C4-2B (cell line): Measurements from ENCODE around the gene KAT6B.

Source experiments
- ZFX ChIP-seq: fragments of 450-650 bp; IDR thresholded peaks from 2 replicates; pipeline ENCODE4 v1.6.1; 2017
- TF ChIP-seq, protein P1 (sequence below): fragments of 450-650 bp; conservative IDR thresholded peaks from 2 replicates; pipeline ENCODE4 v1.5.1; 2017; ENCODE audit warnings: mild to moderate bottlenecking

DNA sequence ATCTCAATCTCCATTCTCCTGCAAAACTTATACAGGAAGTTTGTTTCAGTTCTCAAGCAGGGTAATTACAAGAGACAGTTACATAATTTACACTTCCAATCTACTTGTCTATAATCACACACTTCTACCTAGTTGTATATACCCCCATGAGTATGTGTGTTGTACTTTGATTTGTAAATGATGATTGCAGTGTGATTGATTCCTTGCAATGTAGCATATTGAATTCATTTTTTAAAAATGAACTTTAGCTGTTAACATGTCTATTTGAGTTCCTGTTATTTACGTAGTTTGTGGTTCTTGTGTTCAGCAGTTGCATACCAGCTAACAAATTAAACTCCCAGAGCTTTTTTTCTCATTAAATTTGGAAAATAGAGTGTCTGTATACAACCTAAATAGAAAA is 182.6 kb downstream of the KAT6B start:
- TF ChIP-seq, protein P1, sequence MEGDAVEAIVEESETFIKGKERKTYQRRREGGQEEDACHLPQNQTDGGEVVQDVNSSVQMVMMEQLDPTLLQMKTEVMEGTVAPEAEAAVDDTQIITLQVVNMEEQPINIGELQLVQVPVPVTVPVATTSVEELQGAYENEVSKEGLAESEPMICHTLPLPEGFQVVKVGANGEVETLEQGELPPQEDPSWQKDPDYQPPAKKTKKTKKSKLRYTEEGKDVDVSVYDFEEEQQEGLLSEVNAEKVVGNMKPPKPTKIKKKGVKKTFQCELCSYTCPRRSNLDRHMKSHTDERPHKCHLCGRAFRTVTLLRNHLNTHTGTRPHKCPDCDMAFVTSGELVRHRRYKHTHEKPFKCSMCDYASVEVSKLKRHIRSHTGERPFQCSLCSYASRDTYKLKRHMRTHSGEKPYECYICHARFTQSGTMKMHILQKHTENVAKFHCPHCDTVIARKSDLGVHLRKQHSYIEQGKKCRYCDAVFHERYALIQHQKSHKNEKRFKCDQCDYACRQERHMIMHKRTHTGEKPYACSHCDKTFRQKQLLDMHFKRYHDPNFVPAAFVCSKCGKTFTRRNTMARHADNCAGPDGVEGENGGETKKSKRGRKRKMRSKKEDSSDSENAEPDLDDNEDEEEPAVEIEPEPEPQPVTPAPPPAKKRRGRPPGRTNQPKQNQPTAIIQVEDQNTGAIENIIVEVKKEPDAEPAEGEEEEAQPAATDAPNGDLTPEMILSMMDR = no peak
- no peak for TF ChIP-seq ZFX
